ENCODE data around the gene ADAT3.
"Not testable (repeated sequence)": the region's sequence is repeated elsewhere in the genome, so short reads cannot be mapped to it uniquely, and the experiment has no call there.

The ADAT3 gene

GRCh38 chr19:1881393-1882088 lies 23.7 kb upstream of the ADAT3 start:
- not testable (repeated sequence) for H3K27ac ChIP-seq; DNase-seq (ENCODE audit: low read depth, low spot score)

GRCh38 chr19:1882089-1882785 lies 23.0 kb upstream of the ADAT3 start:
- DNase-seq (ENCODE audit: low read depth, low spot score): no peak
- H3K27ac ChIP-seq: no peak overlapping the region

- H3K27ac ChIP-seq: no peak overlapping the region
- no peak for DNase-seq (ENCODE audit: low read depth, low spot score)
These were observed 22.2 kb upstream of the ADAT3 start for GRCh38 chr19:1882786-1883692.

GRCh38 chr19:1883784-1884183 lies 21.4 kb upstream of the ADAT3 start:
- DNase-seq (ENCODE audit: low read depth, low spot score): no peak
- H3K27ac ChIP-seq: no peak overlapping the region

GRCh38 chr19:1884291-1884718 lies 20.9 kb upstream of the ADAT3 start:
- no peak for DNase-seq (ENCODE audit: low read depth, low spot score)
- H3K27ac ChIP-seq: peak overlapping the region; percentile 64

- peak overlapping the region; percentile 64 for H3K27ac ChIP-seq
- DNase-seq (ENCODE audit: low read depth, low spot score): no peak
These were observed 20.4 kb upstream of the ADAT3 start for GRCh38 chr19:1884719-1885334.

GRCh38 chr19:1885398-1886119 lies 19.6 kb upstream of the ADAT3 start, which contains the start of gene ABHD17A:
Gene ABHD17A (minus strand): TSS chr19:1885496. CDS start chr19:1881566, 3,930 bp downstream.
- peak; percentile 56 for DNase-seq (ENCODE audit: low read depth, low spot score)
- H3K27ac ChIP-seq: peak within 1 kb of the TSS; percentile 64

- not testable (repeated sequence) for DNase-seq (ENCODE audit: low read depth, low spot score); H3K27ac ChIP-seq
These were observed 18.8 kb upstream of the ADAT3 start for GRCh38 chr19:1886360-1886759.

- no peak for DNase-seq (ENCODE audit: low read depth, low spot score)
- no peak overlapping the region for H3K27ac ChIP-seq
These were observed 16.8 kb upstream of the ADAT3 start for GRCh38 chr19:1888385-1888784.

- DNase-seq (ENCODE audit: low read depth, low spot score): no peak
- no peak overlapping the region for H3K27ac ChIP-seq
These were observed 15.3 kb upstream of the ADAT3 start for GRCh38 chr19:1889907-1890306.

- no peak for DNase-seq (ENCODE audit: low read depth, low spot score)
- no peak overlapping the region for H3K27ac ChIP-seq
These were observed 11.4 kb upstream of the ADAT3 start for GRCh38 chr19:1893791-1894190.

- H3K27ac ChIP-seq: no peak overlapping the region
- DNase-seq (ENCODE audit: low read depth, low spot score): no peak
These were observed 8.7 kb upstream of the ADAT3 start for GRCh38 chr19:1896508-1896907.

- DNase-seq (ENCODE audit: low read depth, low spot score): no peak
- H3K27ac ChIP-seq: no peak overlapping the region
These were observed 3.2 kb upstream of the ADAT3 start for GRCh38 chr19:1901940-1902404.

- no peak for DNase-seq (ENCODE audit: low read depth, low spot score)
- H3K27ac ChIP-seq: no peak overlapping the region
These were observed 2.3 kb upstream of the ADAT3 start for GRCh38 chr19:1902923-1903322.

GRCh38 chr19:1904860-1905109 lies 414 bp upstream of the ADAT3 start:
- peak overlapping the region; percentile 86 for H3K27ac ChIP-seq
- DNase-seq (ENCODE audit: low read depth, low spot score): no peak

- peak overlapping the region; percentile 86 for H3K27ac ChIP-seq
- DNase-seq (ENCODE audit: low read depth, low spot score): no peak
These were observed 720 bp downstream of the ADAT3 start for GRCh38 chr19:1905863-1906375.

GRCh38 chr19:1906985-1907562 lies 1.9 kb downstream of the ADAT3 start:
- no peak for DNase-seq (ENCODE audit: low read depth, low spot score)

GRCh38 chr19:1907563-1908363 lies 2.6 kb downstream of the ADAT3 start:
- DNase-seq (ENCODE audit: low read depth, low spot score): no peak
- peak overlapping the region; percentile 61 for H3K27ac ChIP-seq

More at GRCh38 chr19:1906985-1907562, 1.9 kb downstream of the ADAT3 start:
- peak overlapping the region; percentile 61 for H3K27ac ChIP-seq

- no peak for DNase-seq (ENCODE audit: low read depth, low spot score)
- peak overlapping the region; percentile 61 for H3K27ac ChIP-seq
These were observed 3.1 kb downstream of the ADAT3 start for GRCh38 chr19:1908364-1908678.

Measured in epithelial cell of prostate (primary cell).